Inferior parietal cortex (tissue), 1 donor: Measurements from ENCODE around the gene C2orf81.
"Not testable (repeated sequence)": the region's sequence is repeated elsewhere in the genome, so short reads cannot be mapped to it uniquely, and the experiment has no call there.

Experiments used
- DNase-seq: peaks from one replicate; pipeline ENCODE4 v3.0.0-alpha.2; 2016; ENCODE audit errors: extremely low spot score

Gene C2orf81

DNA sequence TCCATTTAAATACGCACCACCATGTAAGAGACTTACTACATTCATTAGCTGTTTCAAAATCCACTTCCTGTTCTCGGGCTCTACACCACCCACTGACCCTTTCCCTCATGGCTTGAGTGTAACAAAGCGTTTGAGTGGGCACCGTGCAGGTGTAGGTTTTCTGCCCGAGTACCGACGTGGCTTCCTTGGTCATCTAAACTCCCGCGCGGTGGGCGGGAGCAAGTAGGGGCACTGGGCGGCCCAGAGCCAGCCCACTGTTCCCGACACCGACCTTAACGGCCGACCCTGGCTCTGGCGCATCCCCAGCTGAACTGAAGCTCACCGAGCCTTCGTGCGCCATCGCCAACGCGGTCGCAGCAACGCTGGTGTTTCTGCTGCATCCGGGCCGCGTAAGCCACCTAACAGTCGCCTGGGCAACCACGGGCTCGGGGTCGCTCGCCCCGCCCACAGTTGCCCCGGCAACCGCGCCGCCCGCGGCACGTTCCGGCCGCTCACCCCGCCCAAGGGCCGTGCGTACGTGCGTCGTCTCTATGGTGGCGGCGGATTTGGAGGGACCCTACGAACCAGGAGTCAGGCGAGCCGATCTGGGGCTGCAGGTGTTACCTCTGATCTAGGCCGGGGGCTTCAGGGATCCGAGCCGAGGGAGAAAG lies at the start of gene C2orf81, which contains the start of gene WDR54:
TSS of gene C2orf81 (minus strand) at position 399 of the 650 bp plus-strand sequence. CDS start at position 340, 59 bp downstream.
TSS of gene WDR54 (plus strand) at position 510 of the 650 bp plus-strand sequence. CDS start 424 bp downstream, outside the sequence.
- DNase-seq: peak; percentile 74

DNA sequence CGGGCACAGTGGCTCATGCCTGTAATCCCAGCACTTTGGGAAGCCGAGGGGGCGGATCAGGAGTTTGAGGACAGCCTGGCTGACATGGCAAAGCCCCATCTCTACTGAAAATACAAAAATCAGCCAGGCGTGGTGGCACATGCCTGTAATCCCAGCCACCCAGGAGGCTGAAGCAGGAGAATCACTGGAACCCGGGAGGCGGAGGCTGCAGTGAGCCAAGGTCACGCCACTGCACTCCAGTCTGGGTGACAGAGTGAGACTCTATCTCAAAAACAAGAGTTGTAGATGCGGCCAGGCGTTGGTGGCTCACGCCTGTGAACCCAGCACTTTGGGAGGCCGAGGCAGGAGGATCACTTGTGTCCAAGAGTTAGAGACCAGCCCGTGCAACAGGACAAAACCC lies 49.3 kb upstream of the C2orf81 start:
- DNase-seq: not testable (repeated sequence)

DNA sequence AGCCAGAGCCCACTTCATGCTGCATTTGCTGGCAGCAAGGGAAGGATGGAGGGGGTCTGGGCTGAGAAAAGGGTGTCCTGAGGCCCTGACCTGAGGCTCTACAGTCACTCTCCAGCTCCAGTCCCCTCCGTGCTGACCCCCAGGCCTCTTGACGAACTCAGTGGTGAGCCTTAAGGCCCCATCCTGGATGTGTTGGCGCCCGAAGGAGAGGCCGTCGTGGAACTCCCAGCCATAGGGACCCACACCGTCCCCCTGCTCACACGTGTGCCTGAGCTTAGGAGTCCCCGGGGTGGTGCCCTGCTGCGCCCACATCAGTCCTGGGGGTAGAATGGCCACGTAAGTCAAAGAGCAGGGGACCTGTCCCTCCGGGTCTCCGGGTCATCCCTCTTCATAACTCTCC lies 43.0 kb upstream of the C2orf81 start:
- no peak for DNase-seq

DNA sequence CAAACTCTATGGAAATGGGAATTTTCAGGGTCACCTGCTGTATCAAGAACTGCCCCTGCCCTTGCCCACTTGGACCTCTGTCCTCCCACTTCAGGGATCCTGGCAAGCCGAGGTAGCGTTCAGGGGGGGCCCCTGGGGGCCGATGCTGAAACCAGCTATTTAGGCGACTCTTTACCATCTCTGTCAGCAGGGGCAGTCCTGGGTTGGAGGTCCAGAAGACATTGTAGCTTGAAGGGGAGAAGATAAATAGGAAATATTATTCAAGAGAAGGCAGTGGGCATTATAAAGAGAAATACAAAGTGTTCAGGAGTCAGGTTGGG lies 41.3 kb upstream of the C2orf81 start:
- no peak for DNase-seq

DNA sequence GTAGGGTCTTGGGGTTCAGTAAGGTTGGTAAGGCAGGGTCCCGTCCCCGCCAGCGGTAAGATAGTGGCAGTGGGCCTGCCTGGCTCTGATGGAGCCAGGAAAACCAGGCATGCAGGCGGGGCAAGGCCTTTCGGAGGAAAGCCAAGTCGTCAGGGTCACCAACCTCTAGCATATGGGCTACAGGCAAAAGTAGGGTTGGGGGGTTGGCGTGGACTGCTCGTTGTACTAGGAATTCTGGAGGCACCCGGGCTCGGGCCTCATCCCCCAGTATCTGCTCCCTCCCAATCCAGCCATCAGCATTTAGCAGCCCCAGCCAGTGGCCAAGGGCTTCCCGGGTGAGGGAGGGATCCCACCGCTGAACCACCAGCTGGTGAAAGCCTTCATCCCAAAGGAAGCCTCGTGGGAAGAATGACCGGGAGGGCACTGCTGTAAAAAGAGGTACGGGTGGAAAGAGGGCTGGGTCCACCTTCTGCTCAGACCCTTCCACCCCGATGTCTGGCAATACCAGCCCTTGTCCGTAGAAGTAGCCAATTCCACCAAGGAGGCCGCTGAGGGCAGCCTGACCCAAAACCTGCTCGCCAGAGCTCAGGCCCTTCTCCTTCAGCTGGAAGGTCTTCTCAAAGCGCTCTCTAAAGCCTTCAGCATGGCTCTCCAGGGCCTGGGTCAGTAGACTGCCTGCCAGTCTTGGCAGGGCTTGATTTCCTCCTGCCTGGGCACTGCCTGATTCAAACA lies 40.8 kb upstream of the C2orf81 start:
- no peak for DNase-seq

DNA sequence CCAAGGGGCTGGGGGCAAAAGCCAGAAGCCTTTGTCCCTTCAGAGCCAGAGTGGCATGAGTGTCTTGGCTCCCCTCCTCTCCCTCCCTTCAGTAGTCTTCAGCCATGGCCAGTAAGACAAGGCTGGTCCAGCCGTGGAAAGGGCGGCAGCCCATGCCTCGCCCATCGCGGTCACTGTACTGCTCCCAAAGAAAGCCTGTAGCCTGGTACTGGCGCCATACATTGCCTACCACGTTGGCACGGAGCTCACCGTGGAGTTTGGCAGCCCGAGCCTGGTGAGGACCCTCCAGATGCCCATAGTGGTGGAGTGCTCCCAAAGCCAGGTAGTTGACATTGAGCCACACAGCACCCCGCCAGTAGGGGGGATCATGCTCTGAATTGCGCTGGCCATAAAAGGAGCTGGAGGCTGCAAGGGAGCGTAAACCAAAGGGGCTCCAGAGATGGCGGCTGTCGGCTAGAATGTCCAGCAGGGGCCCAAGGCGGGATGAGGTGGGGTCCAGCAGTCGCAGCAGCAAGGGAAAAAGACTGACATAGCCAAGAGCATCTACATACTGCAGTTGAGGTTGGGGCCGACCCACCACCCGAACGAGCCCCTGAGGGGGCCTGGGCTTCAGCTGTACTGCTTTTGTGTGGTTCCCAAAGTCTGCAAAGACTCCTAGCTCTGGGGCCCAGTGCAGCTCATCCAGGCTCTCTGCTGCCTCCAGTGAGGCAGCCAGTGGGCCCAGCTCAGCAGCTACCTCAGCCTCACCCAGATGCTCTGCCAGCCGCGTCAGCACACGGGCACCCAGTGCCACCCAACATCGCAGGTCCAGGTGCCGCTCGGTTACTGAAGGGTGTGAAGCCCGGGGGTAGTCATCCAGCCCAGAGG lies 40.0 kb upstream of the C2orf81 start:
- no peak for DNase-seq

DNA sequence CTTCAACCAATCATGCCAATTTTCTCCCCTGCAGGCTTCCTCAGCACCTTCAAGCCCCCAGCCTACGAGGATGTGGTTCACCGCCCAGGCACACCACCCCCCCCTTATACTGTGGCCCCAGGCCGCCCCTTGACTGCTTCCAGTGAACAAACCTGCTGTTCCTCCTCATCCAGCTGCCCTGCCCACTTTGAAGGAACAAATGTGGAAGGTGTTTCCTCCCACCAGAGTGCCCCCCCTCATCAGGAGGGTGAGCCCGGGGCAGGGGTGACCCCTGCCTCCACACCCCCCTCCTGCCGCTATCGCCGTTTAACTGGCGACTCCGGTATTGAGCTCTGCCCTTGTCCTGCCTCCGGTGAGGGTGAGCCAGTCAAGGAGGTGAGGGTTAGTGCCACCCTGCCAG lies 38.8 kb upstream of the C2orf81 start:
- not testable (repeated sequence) for DNase-seq

DNA sequence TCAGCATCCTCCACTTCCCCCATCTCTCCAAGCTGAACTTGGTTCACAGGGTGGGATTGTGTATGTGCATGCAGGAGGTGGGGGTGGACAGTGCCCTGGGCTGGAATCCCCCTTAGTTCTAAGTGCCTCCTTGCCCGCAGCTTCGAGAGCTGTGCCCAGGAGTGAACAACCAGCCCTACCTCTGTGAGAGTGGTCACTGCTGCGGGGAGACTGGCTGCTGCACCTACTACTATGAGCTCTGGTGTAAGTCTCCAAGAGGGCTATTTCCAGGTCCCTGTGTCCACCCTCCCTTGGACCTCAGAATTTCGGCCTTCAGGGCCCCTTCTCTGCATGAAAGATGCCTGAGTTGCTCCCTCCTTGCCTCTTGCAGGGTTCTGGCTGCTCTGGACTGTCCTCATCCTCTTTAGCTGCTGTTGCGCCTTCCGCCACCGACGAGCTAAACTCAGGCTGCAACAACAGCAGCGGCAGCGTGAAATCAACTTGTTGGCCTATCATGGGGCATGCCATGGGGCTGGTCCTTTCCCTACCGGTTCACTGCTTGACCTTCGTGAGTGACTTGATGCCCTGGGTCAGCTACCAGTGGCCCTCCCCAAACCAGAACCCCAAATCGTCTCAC lies 38.2 kb upstream of the C2orf81 start:
- not testable (repeated sequence) for DNase-seq

DNA sequence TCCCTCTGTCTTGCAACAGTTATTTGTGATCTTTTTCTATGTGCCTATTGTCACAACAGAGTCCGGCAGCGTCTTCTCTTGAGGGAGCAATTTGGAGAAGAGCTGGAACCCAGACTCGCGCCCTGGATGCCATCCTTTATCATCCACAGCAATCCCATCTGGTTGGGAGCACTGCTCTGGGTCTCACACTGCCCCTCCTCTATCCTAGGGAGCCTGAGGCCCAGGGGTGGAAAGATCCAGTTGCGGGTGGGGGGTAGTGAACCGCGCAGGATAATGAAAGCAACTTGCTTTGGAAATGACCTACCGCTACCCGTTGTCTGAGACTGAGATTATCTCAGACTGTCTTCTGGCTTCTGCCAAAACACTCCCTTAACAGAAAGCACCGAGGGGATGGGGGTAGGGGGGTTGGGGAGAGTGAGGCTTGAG lies 37.5 kb upstream of the C2orf81 start:
- DNase-seq: no peak

DNA sequence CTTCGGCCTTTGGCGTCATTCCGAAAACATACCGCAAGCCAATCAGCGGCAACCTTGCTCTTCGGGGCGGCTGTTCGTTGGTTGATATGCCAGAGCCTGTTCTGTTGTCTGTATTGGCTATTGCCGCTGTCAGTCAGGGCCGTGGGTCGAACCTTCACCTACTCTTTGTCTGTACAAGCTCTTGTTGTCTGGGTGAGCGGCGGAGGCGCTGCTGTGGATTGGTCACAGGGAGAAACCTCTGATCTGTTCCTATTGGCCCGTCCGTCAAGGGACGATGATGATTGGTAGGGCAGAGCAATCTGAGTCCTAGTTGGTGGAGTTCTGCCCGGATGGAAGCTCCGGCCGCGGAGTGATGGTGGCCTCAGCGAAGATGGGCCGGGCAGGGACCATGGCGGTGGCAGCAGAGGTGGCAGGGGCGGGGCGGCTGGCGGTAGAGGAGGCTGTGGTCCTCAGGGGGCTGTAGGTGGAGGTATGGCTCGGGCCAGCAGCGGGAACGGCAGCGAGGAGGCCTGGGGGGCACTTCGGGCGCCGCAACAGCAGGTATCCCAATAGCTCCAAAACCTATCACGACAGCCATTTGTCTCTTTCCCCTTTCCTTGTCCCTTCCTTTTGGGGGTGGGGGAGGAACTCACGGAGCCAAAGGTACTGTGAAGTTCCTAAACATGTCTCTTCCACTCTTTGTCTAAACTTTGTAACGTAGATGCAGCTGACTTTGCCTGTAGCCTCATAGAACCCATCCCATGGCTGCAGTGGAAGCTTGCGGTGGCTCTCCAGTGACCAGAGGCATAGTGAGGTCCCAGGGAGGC lies 36.9 kb upstream of the C2orf81 start, which contains the start of gene WBP1:
TSS of gene WBP1 (plus strand) at position 307 of the 806 bp plus-strand sequence. CDS start at position 472, 165 bp downstream.
- DNase-seq: peak; percentile 100

DNA sequence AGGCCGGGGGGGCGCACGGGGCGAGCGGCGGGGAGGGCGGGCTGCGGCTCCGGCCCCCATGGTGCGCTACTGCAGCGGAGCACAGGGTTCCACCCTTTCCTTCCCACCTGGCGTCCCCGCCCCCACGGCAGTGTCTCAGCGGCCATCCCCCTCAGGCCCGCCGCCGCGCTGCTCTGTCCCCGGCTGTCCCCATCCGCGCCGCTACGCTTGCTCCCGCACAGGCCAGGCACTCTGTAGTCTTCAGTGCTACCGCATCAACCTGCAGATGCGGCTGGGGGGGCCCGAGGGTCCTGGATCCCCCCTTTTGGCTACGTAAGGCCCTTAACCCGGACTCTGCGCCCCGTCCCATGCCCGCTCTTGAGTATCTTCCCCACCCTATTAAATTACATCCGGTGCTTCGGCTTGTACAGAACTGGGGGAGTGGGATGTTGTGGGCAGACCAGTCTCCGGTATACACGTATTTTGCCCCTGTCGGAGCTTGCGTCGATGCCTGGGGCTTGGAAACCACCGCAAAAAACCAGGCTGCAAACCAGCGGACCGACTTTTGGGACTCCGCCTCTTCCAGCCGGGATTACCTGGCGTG lies 36.2 kb upstream of the C2orf81 start:
- no peak for DNase-seq

DNA sequence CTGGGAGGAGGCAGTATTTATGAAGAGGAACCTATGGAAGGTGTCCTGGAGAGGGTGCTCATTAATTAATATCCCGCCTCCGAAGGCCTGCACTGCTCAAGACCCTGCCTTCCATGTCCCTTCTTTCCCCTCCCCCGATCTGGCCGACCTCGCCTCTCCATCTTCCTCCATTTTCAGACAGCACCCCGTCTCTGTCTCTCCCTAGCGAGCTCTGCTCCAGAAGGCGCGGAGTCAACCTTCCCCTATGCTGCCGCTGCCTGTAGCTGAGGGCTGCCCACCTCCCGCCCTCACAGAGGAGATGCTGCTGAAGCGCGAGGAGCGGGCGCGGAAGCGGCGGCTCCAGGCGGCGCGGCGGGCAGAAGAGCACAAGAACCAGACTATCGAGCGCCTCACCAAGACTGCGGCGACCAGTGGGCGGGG lies 35.7 kb upstream of the C2orf81 start:
- no peak for DNase-seq

DNA sequence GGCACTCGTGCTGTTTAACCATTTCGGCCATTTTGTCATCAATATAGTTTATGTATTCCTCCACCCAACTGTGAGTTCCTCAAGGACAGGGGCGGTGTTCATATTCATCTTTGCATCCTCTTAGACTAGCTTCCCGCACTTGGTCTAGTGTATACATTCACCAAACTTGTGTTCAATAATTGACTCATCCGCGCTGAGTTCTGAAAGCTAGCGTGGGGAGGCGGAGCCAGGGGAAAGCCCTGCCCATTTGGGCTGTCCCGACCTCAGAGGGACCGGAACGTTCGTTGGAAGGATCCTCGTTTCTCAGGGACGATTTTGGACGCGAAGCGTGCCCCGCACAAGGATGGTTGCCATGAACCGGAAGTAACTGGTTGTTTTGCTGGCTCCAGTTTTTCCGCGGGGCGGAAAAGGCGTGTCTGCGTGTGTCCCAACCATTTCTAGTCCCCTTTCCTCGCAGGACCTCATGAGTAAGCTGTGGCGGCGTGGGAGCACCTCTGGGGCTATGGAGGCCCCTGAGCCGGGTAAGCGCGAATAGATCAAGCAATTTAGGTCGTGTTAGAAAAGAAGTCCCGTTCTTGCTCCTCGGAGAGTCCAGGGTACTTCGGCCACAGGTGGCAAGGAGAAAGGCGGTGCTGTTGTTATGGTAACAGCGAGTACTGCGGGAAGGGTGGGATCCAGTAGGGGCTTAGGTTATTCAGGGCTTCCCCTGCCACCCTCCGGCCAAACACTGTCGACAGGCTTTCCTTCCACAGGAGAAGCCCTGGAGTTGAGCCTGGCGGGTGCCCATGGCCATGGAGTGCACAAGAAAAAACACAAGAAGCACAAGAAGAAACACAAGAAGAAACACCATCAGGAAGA lies 33.5 kb upstream of the C2orf81 start, which contains the start of gene INO80B:
TSS of gene INO80B (plus strand) at position 434 of the 858 bp plus-strand sequence. CDS start at position 464, 30 bp downstream.
- peak; percentile 99 for DNase-seq

DNA sequence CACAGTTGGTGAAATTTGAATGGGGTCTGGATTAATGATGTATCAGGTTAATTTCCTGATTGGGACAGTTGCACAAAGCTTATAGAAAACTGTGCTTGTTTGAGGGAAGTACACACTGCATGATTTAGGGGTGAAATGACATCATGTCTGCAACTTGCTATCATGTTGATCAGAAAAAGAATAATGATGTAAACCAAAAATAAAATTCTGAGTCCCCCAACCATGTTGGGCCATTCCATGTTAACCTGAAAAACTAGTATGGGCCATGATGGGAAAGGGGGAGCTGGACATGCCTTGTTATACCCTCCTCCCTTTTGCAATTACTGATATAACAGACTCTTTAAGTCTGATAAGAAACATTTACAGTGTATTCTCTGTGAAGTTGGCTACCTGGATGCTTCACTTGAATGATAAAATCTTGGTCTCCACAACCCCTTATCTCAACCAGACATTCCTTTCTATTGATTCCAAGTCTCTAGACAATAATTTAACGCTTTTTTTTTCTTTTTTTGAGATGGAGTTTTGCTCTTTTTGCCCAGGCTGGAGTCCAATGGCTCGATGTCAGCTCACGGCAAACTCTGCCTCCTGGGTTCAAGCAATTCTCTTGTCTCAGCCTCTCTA lies 29.3 kb upstream of the C2orf81 start:
- DNase-seq: no peak

DNA sequence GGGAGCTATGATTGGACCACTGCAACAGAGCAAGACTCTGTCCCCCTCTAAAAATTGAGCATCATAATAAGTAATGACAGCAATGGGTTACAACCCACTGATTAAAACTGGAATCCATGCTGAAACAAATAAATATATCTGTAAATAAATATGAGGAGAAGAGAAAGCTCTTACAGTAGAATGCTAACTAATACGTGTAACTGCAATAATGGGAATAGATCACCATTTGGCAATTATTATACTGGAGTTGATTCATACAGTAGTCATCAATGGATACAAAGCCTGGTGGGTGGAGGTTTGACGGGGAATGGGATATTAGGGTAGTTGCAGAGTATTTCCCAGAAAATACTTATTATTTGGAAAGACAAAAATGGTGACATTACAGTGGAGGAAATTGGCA lies 27.4 kb upstream of the C2orf81 start:
- no peak for DNase-seq

DNA sequence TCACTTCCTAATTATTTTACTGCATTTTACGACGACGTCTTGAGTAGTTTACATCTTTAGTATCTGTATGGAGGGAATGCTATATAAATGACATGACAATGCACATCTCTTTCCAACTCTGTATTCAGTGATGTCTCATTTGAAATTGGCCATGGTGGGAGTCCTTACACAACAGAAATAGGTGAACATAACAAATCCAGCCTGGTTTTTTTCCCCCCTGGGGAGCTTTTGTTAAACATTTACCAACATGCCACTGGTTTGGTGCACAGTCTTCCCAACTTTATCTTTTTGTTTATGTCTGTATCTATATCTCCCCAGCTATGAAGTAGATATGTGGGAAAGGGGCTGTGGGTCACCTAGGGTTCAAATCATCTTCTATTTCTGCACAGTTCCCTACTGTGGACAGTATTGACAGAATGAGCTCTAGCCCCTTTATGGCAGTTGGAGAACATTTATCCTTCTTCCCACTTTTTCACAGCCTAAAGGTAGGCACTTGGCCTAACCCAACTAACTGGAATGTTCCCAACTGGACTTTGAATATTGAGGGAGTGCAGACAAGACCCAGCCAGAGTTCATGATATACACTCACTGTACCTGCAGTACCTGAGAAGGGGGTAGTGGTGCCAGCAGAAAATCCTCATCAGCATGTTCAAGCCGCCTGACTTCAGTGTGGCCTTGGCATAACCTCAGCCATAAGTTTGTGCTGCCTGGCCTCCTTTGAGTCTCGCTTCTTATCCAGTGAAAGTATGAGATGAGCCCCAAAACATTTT lies 26.0 kb upstream of the C2orf81 start:
- DNase-seq: no peak

DNA sequence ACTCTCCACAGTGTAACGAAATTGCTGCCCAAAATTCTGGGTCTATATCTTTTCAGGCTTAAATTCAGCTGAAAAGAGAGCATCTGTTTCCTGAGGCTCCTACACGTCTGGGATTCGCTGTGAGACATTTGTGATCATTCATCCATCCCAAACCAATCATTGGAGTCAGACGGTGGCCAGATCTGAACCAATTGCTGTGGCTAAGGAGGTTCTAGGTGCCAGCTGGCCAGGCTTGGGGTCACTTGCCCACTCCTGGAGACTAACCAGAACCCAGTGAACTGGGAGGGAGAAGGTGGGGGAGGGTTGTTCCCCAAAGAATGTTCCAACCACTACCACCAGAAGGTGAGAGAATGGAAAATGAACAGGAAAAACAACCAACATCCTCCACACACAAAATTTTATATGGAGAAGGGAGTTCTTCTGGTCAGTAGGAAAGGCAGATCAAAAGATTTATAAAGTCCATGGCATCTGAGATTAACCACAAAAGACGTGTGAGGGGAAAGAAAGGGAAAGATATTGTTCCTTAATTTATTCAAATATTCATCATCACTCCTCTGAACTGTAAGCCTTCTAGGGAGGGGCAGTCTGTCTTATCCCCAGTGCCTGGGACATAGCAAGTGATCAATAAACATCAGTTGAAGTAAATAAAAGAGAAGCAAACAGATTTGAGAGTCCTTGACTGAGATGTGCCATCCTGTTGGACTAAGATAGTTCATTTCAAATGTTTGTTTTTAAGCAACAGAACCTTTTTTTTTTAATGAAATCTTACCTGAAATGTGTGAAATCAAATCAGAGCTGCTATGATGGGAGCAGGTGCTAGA lies 23.3 kb upstream of the C2orf81 start:
- no peak for DNase-seq
